ENCODE results near the gene GDPD3.

DNA sequence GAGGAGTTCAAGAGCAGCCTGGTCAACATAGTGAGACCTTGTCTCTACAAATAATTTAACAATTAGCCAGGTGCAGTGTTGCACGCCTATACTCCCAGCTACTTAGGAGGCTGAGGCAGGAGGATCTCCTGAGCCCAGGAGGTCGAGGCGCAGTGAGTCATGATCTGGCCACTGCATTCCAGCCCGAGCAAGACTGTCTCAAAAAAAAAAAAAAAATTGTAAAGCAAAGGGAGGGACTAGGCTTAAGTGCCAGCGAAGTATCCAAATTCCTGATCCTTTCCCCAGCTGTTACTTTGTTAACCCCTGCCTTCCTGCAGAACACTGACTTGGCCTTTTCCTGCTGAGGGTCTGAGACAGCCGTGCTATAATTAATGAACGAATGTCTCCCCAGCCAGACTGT, 2.7 kb downstream of the GDPD3 start:
- TF ChIP-seq TAF1 (IDR thresholded peaks at IDR 0.05; ENCODE audit: borderline replicate concordance, low read depth, low read length) (no peak), POLR2A (IDR thresholded peaks at IDR 0.05; ENCODE audit: low read depth, low read length) (no peak), POLR2AphosphoS5 (IDR thresholded peaks at IDR 0.05; ENCODE audit: low read depth, low read length) (no peak)

Data from GM12892 (cell line).